IPS-NIHi7 (cell line): ENCODE measurements around the gene HABP2.

Experiments used
- DNase-seq: peaks from one replicate; pipeline ENCODE4 v3.0.0; 2012; ENCODE audit warnings: mixed read lengths; ENCODE audit errors: extremely low spot score

Gene HABP2

GRCh38 chr10:113631684-113632367 lies 79.0 kb downstream of the HABP2 start:
- DNase-seq, result no peak
